KBM-7 (cell line): ENCODE data around the gene SP100.
"Not testable (repeated sequence)": the region's sequence is repeated elsewhere in the genome, so short reads cannot be mapped to it uniquely, and the experiment has no call there.

ENCODE experiments used
- DNase-seq: peaks from one replicate; pipeline ENCODE4 v3.0.0-alpha.2; 2015
- in situ Hi-C: fragments of 300-500 bp; cut with MboI; formaldehyde crosslinking; loops from 2 replicates; pipeline ENCODE4 v1.14.3; 2020; ENCODE audit warnings: low sequenced_read_pairs, low pct_unique_long_range_greater_than_20kb, mixed read lengths

SP100 gene

DNA sequence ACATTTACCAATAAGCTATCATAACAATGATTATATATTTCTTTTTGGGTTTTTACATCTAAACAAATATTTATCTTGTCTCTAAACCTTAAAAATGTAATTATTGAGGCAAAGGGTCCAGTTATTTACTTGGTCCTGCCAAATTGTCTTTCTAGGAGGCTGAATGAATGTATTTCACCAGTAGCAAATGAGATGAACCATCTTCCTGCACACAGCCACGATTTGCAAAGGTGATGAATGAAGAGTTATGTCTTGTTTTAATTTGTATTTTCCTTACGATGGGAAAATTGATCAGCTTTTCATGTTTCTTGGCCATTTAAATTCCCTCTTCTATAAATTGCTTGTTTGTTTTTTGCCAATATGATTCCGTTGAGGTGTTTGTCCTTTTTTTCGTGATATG is 1.4 kb downstream of the SP100 start:
- no peak for DNase-seq
- in situ Hi-C loops, result no loop called here

DNA sequence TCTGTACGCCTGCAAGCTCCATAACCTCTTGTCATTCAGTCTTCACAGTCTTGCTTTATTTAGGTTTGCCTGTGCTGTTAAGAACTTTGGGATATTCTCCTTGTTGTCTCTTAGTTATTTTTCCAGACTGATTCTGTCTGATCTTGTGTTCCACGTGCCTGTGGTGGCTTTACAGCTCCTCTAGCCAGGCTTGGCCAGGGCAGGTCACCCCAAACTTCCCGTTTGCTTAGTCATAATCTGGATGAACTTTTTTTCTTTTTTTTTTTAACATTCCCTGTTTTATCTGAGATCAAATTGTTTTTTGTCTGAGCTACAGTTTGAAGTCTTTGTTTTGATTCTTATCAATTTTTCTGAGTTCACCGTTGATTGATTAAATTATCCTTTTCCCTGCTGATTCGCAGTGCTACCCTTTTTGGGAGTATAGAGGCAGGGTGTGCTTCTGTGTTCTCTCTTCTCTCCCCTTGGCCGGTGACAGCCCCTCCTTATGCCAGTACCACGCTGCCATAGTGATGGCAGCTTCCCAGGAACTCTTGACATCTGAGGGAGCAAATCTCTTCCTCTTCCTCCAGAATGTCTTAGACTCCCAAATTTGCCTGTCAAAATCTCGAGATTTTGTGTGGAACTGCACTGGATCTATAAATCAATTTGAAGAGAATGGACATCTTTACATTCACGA is 2.5 kb downstream of the SP100 start:
- DNase-seq, result peak; percentile 24

DNA sequence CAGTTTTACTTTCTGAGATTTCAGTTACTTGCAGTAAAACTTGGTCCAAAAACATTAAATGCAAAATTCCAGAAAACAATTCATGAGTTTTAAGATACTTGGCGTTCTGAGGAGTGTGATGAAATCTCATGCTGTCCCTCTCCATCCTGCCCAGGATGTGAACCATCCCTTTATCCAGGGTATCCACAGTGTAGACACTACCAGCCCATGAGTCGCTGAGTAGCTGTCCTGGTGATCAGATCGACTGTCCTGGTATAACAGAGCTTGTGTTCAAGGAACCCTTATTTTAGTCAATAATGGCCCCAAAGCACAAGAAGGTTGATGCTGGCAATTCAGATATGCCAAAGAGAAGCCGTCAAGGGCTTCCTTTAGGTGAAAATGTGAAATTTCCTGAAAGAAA is 3.2 kb downstream of the SP100 start:
- in situ Hi-C loops, result no loop called here
- DNase-seq, result no peak

More for the DNA sequence above, 2.5 kb downstream of the SP100 start:
- in situ Hi-C loops, result no loop called here

GRCh38 chr2:230422149-230422548 is 6.1 kb downstream of the SP100 start:
- in situ Hi-C loops, result no loop called here

GRCh38 chr2:230423851-230424458 is 8.0 kb downstream of the SP100 start:
- no peak for DNase-seq
- in situ Hi-C loops, result no loop called here

More at GRCh38 chr2:230422149-230422548, 6.1 kb downstream of the SP100 start:
- DNase-seq, result no peak

GRCh38 chr2:230425377-230425776 is 9.4 kb downstream of the SP100 start:
- in situ Hi-C loops, result no loop called here
- no peak for DNase-seq

- in situ Hi-C loops, result no loop called here
- DNase-seq, result no peak
Measured at GRCh38 chr2:230429513-230429912, 13.5 kb downstream of the SP100 start.

- in situ Hi-C loops, result no loop called here
Measured at GRCh38 chr2:230430957-230431910, 15.2 kb downstream of the SP100 start.

GRCh38 chr2:230434677-230435324 is 18.8 kb downstream of the SP100 start:
- in situ Hi-C loops, result no loop called here
- no peak for DNase-seq

More at GRCh38 chr2:230430957-230431910, 15.2 kb downstream of the SP100 start:
- no peak for DNase-seq

- in situ Hi-C loops, result no loop called here
- DNase-seq, result no peak
Measured at GRCh38 chr2:230435431-230435830, 19.4 kb downstream of the SP100 start.

DNA sequence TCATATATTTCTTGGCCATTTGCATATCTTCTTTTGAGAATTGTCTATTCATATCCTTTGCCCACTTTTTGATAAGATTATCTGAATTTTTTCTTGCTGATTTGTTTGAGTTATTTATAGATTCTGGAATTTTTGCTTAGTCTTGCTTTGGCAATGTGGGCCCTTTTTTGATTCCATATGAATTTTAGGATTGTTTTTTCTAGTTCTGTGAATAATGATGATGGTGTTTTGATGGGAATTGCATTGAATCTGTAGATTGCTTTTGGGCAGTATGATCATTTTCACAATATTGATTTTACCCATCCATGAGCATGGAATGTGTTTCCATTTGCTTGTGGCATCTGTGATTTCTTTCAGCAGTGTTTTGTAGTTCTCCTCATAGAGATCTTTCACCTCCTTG is 23.1 kb downstream of the SP100 start:
- in situ Hi-C loops, DNase-seq: not testable (repeated sequence)

DNA sequence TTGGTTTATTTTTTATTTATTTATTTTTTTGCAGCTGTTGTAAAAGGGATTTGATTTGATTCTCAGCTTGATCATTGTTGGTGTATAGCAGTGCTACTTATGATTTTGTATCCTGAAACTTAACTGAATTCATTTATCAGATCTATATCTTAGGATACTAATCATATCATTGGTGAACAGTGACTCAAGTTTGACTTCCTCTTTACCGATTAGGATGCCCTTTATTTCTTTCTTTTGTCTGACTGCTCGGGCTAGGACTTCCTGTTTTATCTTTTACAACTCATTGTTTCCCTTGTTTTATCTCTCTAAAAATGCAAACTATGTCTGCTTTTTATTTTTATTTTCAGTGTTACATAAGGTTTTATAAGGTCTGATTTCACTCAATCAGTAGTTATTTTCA is 23.6 kb downstream of the SP100 start:
- in situ Hi-C loops, result no loop called here
- DNase-seq, result peak; percentile 74

- no peak for DNase-seq
- in situ Hi-C loops, result no loop called here
Measured at GRCh38 chr2:230441227-230441897, 25.4 kb downstream of the SP100 start.

GRCh38 chr2:230443541-230443940 is 27.5 kb downstream of the SP100 start:
- in situ Hi-C loops, result no loop called here
- DNase-seq, result no peak

GRCh38 chr2:230444832-230445231 is 28.8 kb downstream of the SP100 start:
- in situ Hi-C loops, result no loop called here
- DNase-seq, result no peak

DNA sequence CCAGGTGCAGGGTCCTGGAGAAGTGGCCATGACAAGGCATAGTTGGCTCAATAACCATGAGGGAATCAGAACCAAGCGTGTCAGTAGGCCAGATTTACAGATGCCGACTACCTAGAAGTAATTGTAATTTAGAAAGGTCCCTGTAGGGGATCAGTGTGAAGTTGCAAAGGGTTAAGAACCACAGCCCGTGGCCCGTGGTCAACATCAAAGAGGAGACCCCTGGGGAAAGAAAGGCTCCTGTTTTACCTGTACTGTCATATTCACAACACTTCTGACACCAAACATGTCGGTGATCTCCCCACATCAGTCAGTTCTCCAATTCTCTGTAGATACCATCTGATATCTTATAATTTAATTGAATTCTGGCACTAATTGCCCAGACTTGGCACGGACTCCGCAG is 31.0 kb downstream of the SP100 start:
- DNase-seq, result no peak
- in situ Hi-C loops, result no loop called here

GRCh38 chr2:230447455-230448451 is 31.8 kb downstream of the SP100 start:
- in situ Hi-C loops, result no loop called here
- DNase-seq, result no peak
